ENCODE measurements around the gene WSB2.

DNA sequence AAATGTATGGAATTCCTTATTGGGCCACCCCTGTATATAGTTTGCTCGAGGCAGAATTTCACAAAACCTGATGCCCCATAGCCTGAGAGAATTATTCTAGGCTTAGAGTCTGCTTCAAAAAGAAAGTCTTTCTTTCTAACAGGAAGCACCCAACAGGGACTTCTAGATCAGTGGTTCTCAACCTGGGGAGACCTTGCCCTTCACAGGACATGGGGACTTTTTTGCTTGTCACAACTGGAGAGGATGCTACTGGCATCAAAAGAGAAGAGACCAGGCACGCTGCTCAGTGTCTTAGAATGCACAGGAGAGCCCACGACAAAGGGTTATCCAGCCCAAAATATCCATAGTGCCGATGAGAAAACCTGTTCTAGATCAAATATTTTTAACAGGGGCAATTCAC lies 18.9 kb downstream of the WSB2 start:
- TF ChIP-seq POLR2AphosphoS5 (IDR thresholded peaks at IDR 0.05; ENCODE audit: control insufficient read depth, insufficient read depth, low read depth, low read length) (no peak), HCFC1 (IDR thresholded peaks at IDR 0.05; ENCODE audit: low read depth, low read length) (no peak), ZFP1 (CRISPR knock-in tag; IDR thresholded peaks at IDR 0.05) (no peak)
- TF ChIP-seq, protein P1, sequence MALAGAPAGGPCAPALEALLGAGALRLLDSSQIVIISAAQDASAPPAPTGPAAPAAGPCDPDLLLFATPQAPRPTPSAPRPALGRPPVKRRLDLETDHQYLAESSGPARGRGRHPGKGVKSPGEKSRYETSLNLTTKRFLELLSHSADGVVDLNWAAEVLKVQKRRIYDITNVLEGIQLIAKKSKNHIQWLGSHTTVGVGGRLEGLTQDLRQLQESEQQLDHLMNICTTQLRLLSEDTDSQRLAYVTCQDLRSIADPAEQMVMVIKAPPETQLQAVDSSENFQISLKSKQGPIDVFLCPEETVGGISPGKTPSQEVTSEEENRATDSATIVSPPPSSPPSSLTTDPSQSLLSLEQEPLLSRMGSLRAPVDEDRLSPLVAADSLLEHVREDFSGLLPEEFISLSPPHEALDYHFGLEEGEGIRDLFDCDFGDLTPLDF (CRISPR knock-in tag; IDR thresholded peaks at IDR 0.05), result no peak
- TF ChIP-seq, protein P2, sequence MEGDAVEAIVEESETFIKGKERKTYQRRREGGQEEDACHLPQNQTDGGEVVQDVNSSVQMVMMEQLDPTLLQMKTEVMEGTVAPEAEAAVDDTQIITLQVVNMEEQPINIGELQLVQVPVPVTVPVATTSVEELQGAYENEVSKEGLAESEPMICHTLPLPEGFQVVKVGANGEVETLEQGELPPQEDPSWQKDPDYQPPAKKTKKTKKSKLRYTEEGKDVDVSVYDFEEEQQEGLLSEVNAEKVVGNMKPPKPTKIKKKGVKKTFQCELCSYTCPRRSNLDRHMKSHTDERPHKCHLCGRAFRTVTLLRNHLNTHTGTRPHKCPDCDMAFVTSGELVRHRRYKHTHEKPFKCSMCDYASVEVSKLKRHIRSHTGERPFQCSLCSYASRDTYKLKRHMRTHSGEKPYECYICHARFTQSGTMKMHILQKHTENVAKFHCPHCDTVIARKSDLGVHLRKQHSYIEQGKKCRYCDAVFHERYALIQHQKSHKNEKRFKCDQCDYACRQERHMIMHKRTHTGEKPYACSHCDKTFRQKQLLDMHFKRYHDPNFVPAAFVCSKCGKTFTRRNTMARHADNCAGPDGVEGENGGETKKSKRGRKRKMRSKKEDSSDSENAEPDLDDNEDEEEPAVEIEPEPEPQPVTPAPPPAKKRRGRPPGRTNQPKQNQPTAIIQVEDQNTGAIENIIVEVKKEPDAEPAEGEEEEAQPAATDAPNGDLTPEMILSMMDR (IDR thresholded peaks at IDR 0.05 in 2 of 3, conservative IDR thresholded peaks at IDR 0.05 in 1 of 3; ENCODE audit: insufficient read depth in 2 of 3, low read depth in 1 of 3, low read length in 3 of 3), result no peak
- TF ChIP-seq, protein P3, sequence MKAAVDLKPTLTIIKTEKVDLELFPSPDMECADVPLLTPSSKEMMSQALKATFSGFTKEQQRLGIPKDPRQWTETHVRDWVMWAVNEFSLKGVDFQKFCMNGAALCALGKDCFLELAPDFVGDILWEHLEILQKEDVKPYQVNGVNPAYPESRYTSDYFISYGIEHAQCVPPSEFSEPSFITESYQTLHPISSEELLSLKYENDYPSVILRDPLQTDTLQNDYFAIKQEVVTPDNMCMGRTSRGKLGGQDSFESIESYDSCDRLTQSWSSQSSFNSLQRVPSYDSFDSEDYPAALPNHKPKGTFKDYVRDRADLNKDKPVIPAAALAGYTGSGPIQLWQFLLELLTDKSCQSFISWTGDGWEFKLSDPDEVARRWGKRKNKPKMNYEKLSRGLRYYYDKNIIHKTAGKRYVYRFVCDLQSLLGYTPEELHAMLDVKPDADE (conservative IDR thresholded peaks at IDR 0.05; ENCODE audit: control insufficient read depth, low read depth, low read length), result no peak

All from K562 (cell line).